ENCODE results near the gene PHLDA1. TPM values are rescaled to one million over a fixed set of nuclear protein-coding genes. Genes with fewer than 3 reads are reported as not detected.

PHLDA1 gene
- total RNA-seq, 1 experiment from 2014 or later, result 34.9 TPM

DNA sequence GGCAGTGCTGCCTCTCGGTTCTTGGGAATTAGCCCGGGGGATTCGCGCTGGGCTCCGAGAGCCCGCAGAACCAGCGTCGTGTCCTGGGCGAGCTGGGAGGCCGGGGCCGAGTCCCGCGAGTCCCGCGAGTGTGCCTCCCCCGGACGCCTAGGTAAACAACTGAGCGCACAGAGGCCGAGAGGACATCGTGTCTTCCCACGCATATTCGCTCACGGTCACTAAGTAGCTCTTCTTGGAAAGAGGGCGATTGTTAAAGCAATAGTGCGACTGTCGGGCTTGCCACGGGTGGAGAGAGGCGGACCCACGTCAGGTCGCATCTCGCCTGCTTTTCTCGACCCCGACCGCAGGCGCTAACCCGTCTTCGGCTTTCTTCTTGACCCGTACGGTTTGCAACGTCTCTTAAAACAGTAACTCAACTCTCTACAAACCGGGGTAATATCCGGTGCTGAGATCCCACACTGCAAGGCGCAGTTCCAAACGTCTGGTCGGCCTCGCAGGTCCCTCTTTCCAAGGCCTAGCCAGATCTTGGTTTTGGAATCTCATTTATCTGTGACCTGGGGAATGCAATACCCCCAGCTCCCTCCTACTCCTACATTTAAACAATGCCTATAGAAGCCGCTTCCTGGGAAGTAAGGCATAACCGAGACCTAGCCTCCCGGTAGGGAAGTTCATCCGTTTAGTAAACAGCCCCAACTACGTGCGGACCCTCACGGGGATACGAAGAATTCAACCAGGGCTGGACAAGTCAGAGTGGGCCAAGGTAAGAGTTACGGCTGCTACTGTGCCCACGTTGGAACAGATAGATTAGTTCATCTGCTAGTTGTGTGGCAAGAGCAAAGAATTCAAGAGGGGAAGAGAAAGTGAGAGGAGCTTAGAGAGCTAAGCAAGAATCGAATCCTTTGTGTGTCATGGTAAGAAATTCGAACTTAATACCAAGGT lies 736 bp upstream of the PHLDA1 start (continued):
- TF ChIP-seq ATF1 (CRISPR knock-in tag; IDR thresholded peaks at IDR 0.05), result no peak
- no peak for TF ChIP-seq ZNF416 (CRISPR knock-in tag; IDR thresholded peaks at IDR 0.05)
- TF ChIP-seq ZNF121 (CRISPR knock-in tag; IDR thresholded peaks at IDR 0.05), result peak; percentile 61; the same call in 1 of the 2 replicates
- TF ChIP-seq, protein P1, sequence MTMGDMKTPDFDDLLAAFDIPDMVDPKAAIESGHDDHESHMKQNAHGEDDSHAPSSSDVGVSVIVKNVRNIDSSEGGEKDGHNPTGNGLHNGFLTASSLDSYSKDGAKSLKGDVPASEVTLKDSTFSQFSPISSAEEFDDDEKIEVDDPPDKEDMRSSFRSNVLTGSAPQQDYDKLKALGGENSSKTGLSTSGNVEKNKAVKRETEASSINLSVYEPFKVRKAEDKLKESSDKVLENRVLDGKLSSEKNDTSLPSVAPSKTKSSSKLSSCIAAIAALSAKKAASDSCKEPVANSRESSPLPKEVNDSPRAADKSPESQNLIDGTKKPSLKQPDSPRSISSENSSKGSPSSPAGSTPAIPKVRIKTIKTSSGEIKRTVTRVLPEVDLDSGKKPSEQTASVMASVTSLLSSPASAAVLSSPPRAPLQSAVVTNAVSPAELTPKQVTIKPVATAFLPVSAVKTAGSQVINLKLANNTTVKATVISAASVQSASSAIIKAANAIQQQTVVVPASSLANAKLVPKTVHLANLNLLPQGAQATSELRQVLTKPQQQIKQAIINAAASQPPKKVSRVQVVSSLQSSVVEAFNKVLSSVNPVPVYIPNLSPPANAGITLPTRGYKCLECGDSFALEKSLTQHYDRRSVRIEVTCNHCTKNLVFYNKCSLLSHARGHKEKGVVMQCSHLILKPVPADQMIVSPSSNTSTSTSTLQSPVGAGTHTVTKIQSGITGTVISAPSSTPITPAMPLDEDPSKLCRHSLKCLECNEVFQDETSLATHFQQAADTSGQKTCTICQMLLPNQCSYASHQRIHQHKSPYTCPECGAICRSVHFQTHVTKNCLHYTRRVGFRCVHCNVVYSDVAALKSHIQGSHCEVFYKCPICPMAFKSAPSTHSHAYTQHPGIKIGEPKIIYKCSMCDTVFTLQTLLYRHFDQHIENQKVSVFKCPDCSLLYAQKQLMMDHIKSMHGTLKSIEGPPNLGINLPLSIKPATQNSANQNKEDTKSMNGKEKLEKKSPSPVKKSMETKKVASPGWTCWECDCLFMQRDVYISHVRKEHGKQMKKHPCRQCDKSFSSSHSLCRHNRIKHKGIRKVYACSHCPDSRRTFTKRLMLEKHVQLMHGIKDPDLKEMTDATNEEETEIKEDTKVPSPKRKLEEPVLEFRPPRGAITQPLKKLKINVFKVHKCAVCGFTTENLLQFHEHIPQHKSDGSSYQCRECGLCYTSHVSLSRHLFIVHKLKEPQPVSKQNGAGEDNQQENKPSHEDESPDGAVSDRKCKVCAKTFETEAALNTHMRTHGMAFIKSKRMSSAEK (CRISPR knock-in tag; IDR thresholded peaks at IDR 0.05; ENCODE audit: borderline replicate concordance), result no peak
- TF ChIP-seq CBFB (CRISPR knock-in tag; IDR thresholded peaks at IDR 0.05; ENCODE audit: low read depth), result 0 out of 2 replicates have a peak, but pooled peaks have one; percentile 17
- TF ChIP-seq RORB (CRISPR knock-in tag; IDR thresholded peaks at IDR 0.05), result no peak
- TF ChIP-seq NFATC4 (CRISPR knock-in tag; IDR thresholded peaks at IDR 0.05), result no peak
- TF ChIP-seq, protein P2, sequence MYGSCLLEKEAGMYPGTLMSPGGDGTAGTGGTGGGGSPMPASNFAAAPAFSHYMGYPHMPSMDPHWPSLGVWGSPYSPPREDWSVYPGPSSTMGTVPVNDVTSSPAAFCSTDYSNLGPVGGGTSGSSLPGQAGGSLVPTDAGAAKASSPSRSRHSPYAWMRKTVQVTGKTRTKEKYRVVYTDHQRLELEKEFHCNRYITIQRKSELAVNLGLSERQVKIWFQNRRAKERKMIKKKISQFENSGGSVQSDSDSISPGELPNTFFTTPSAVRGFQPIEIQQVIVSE (CRISPR knock-in tag; IDR thresholded peaks at IDR 0.05; ENCODE audit: borderline replicate concordance), result 0 out of 2 replicates have a peak, but pooled peaks have one; percentile 3
- no peak for TF ChIP-seq ZBTB21 (CRISPR knock-in tag; IDR thresholded peaks at IDR 0.05; ENCODE audit: borderline replicate concordance)
- no peak for TF ChIP-seq GTF2I (CRISPR knock-in tag; conservative IDR thresholded peaks at IDR 0.05)
- TF ChIP-seq, protein P3, sequence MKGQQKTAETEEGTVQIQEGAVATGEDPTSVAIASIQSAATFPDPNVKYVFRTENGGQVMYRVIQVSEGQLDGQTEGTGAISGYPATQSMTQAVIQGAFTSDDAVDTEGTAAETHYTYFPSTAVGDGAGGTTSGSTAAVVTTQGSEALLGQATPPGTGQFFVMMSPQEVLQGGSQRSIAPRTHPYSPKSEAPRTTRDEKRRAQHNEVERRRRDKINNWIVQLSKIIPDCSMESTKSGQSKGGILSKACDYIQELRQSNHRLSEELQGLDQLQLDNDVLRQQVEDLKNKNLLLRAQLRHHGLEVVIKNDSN (CRISPR knock-in tag; IDR thresholded peaks at IDR 0.05), result 0 out of 2 replicates have a peak, but pooled peaks have one; percentile 38
- TF ChIP-seq, protein P4, sequence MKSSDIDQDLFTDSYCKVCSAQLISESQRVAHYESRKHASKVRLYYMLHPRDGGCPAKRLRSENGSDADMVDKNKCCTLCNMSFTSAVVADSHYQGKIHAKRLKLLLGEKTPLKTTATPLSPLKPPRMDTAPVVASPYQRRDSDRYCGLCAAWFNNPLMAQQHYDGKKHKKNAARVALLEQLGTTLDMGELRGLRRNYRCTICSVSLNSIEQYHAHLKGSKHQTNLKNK (CRISPR knock-in tag; IDR thresholded peaks at IDR 0.05), result no peak
- peak; percentile 51; the same call in 1 of the 2 replicates for TF ChIP-seq JUN (CRISPR knock-in tag; IDR thresholded peaks at IDR 0.05)
- TF ChIP-seq FOXP1 (CRISPR knock-in tag; IDR thresholded peaks at IDR 0.05; ENCODE audit: borderline replicate concordance), result 0 out of 2 replicates have a peak, but pooled peaks have one; percentile 2
- no peak for TF ChIP-seq NR3C1 (CRISPR knock-in tag; conservative IDR thresholded peaks at IDR 0.05; ENCODE audit: low read depth)
- peak; percentile 69; the same call in 1 of the 2 replicates for TF ChIP-seq SMAD3 (CRISPR knock-in tag; IDR thresholded peaks at IDR 0.05; ENCODE audit: borderline replicate concordance)
- TF ChIP-seq, protein P5, sequence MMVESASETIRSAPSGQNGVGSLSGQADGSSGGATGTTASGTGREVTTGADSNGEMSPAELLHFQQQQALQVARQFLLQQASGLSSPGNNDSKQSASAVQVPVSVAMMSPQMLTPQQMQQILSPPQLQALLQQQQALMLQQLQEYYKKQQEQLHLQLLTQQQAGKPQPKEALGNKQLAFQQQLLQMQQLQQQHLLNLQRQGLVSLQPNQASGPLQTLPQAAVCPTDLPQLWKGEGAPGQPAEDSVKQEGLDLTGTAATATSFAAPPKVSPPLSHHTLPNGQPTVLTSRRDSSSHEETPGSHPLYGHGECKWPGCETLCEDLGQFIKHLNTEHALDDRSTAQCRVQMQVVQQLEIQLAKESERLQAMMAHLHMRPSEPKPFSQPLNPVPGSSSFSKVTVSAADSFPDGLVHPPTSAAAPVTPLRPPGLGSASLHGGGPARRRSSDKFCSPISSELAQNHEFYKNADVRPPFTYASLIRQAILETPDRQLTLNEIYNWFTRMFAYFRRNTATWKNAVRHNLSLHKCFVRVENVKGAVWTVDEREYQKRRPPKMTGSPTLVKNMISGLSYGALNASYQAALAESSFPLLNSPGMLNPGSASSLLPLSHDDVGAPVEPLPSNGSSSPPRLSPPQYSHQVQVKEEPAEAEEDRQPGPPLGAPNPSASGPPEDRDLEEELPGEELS (CRISPR knock-in tag; IDR thresholded peaks at IDR 0.05), result no peak
- TF ChIP-seq TEAD4 (CRISPR knock-in tag; IDR thresholded peaks at IDR 0.05), result 0 out of 2 replicates have a peak, but pooled peaks have one; percentile 8
- TF ChIP-seq, protein P6, sequence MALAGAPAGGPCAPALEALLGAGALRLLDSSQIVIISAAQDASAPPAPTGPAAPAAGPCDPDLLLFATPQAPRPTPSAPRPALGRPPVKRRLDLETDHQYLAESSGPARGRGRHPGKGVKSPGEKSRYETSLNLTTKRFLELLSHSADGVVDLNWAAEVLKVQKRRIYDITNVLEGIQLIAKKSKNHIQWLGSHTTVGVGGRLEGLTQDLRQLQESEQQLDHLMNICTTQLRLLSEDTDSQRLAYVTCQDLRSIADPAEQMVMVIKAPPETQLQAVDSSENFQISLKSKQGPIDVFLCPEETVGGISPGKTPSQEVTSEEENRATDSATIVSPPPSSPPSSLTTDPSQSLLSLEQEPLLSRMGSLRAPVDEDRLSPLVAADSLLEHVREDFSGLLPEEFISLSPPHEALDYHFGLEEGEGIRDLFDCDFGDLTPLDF (CRISPR knock-in tag; IDR thresholded peaks at IDR 0.05), result no peak
- TF ChIP-seq GABPB1 (CRISPR knock-in tag; IDR thresholded peaks at IDR 0.05), result no peak
- TF ChIP-seq, protein P7, sequence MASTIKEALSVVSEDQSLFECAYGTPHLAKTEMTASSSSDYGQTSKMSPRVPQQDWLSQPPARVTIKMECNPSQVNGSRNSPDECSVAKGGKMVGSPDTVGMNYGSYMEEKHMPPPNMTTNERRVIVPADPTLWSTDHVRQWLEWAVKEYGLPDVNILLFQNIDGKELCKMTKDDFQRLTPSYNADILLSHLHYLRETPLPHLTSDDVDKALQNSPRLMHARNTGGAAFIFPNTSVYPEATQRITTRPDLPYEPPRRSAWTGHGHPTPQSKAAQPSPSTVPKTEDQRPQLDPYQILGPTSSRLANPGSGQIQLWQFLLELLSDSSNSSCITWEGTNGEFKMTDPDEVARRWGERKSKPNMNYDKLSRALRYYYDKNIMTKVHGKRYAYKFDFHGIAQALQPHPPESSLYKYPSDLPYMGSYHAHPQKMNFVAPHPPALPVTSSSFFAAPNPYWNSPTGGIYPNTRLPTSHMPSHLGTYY (CRISPR knock-in tag; IDR thresholded peaks at IDR 0.05), result 0 out of 2 replicates have a peak, but pooled peaks have one; percentile 28

All from WTC11 (cell line).